HepG2 (cell line): ENCODE measurements around the gene PIEZO2. TPM values are rescaled to one million over a fixed set of nuclear protein-coding genes. Genes with fewer than 3 reads are reported as not detected.

ENCODE experiments used
- ATAC-seq: fragments of 200-7000 bp; cut with Tn5 transposase; 3 replicates; pipeline ENCODE4 v1.9.1; 2020; ENCODE audit warnings: mild to moderate bottlenecking, moderate library complexity
- BruUV-seq: library from RNA; stranded (reverse); fragments of 400-500 nt; replicated peaks from 2 replicates; lab custom pipeline; 2021; lab: Mats Ljungman, UMichigan
- CTCF ChIA-PET: fragments of 300-600 bp; formaldehyde crosslinking; extraction: SDS; loops from one replicate; lab custom pipeline; 2021; ENCODE audit warnings: low total read pairs, inconsistent platforms, low intra/inter-chr PET ratio; lab: Yijun Ruan, JAX
- POLR2A ChIA-PET: fragments of 350-600 bp; sonication (Branson Sonifier 250); formaldehyde crosslinking; loops from one replicate; lab custom pipeline; 2020; ENCODE audit warnings: antibody characterized with exemption, inconsistent platforms; lab: Yijun Ruan, JAX
- DNase-seq: peaks from one replicate; pipeline ENCODE4 v3.0.0-alpha.2; 2015; ENCODE audit warnings: low spot score
- FAIRE-seq: peaks from 3 replicates; lab custom pipeline; 2011; peaks lifted over from hg19 to GRCh38; lab: Jason Lieb, UNC
- H2AFZ ChIP-seq: one replicate; pipeline ENCODE4 v1.6.1; 2011; ENCODE audit warnings: low read length, inconsistent platforms
- H3K27ac ChIP-seq: fragments of 300-600 bp; 3 replicates; pipeline ENCODE4 v1.8.0; 2011; ENCODE audit warnings: mixed run types, mild to moderate bottlenecking, mixed read lengths, low read length, inconsistent platforms; ENCODE audit not compliant: insufficient read depth; ENCODE audit errors: extremely low read length
- H3K27me3 ChIP-seq, 2 experiments: fragments of 200-600 bp in 1 of 2; 2 replicates in 1 of 2; 3 replicates in 1 of 2; pipeline versions ENCODE4 v1.6.0 to v1.8.0; 2011; ENCODE audit warnings: low read length in 2 of 2, mild to moderate bottlenecking in 2 of 2, moderate library complexity in 2 of 2, inconsistent platforms in 1 of 2; ENCODE audit not compliant: insufficient read depth in 2 of 2, control insufficient read depth in 1 of 2
- H3K36me3 ChIP-seq, 2 experiments: fragments of 200-600 bp in 1 of 2; replicated peaks in 1 of 2; 2 replicates in 1 of 2; 3 replicates in 1 of 2; pipeline versions ENCODE4 v1.5.1 to v1.8.0; 2011; ENCODE audit warnings: low read length in 2 of 2, inconsistent platforms in 1 of 2; ENCODE audit not compliant: insufficient read depth in 2 of 2, control insufficient read depth in 1 of 2
- H3K4me1 ChIP-seq: 2 replicates; pipeline ENCODE4 v1.5.1; 2012; ENCODE audit warnings: low read length, inconsistent platforms; ENCODE audit not compliant: insufficient read depth
- H3K4me2 ChIP-seq: 2 replicates; pipeline ENCODE4 v1.6.0; 2011; ENCODE audit warnings: low read depth, low read length, inconsistent platforms
- H3K4me3 ChIP-seq, 3 experiments: fragments of 200-600 bp in 1 of 3; sonication (generic), shearing (Covaris generic) in 1 of 3; replicated peaks in 1 of 3; 2 replicates each; pipeline ENCODE4 v1.5.1; 2011 to 2016; ENCODE audit warnings: low read length in 3 of 3, inconsistent platforms in 2 of 3, low read depth in 2 of 3, mild to moderate bottlenecking in 2 of 3, control low read depth in 1 of 3, mixed read lengths in 1 of 3; ENCODE audit not compliant: insufficient read depth in 1 of 3
- H3K79me2 ChIP-seq: one replicate; pipeline ENCODE4 v1.6.1; 2011; ENCODE audit warnings: low read length, inconsistent platforms; ENCODE audit not compliant: insufficient read depth
- H3K9ac ChIP-seq: 2 replicates; pipeline ENCODE4 v1.6.0; 2011; ENCODE audit warnings: mild to moderate bottlenecking, low read depth, low read length, inconsistent platforms; ENCODE audit not compliant: insufficient read depth
- H3K9me3 ChIP-seq: 2 replicates; pipeline ENCODE4 v1.5.1; 2012; ENCODE audit warnings: mild to moderate bottlenecking, low read length
- H4K20me1 ChIP-seq: 2 replicates; pipeline ENCODE4 v1.6.0; 2011; ENCODE audit warnings: inconsistent platforms, mild to moderate bottlenecking, low read length, moderate library complexity; ENCODE audit not compliant: insufficient read depth
- ERF ChIP-seq: IDR thresholded peaks from 2 replicates; pipeline ENCODE4 v1.6.1; 2018; ENCODE audit warnings: missing biosample characterization, missing genetic modification reagents
- KDM1A ChIP-seq: IDR thresholded peaks from 2 replicates; pipeline ENCODE4 v1.6.1; 2016; ENCODE audit warnings: missing compliant biosample characterization
- NKX3-1 ChIP-seq: sonication (generic); formaldehyde crosslinking; IDR thresholded peaks from 2 replicates; pipeline ENCODE4 v1.5.0; 2020; ENCODE audit warnings: missing genetic modification reagents
- NRL ChIP-seq: sonication (generic); formaldehyde crosslinking; IDR thresholded peaks from 2 replicates; pipeline ENCODE4 v1.5.0; 2020; ENCODE audit warnings: missing genetic modification reagents, mild to moderate bottlenecking, moderate library complexity, borderline replicate concordance
- THAP9 ChIP-seq: sonication (generic); formaldehyde crosslinking; IDR thresholded peaks from 2 replicates; pipeline ENCODE4; 2020; ENCODE audit warnings: missing genetic modification reagents, mild to moderate bottlenecking, borderline replicate concordance
- ZNF552 ChIP-seq: sonication (generic); formaldehyde crosslinking; IDR thresholded peaks from 2 replicates; pipeline ENCODE4 v1.9.0; 2022; ENCODE audit warnings: missing genetic modification reagents, mild to moderate bottlenecking, borderline replicate concordance
- ZNF619 ChIP-seq: sonication (generic); formaldehyde crosslinking; IDR thresholded peaks from 2 replicates; pipeline ENCODE4 v1.4.0; 2020; ENCODE audit warnings: mild to moderate bottlenecking, missing genetic modification reagents
- ZNF660 ChIP-seq: sonication (generic); formaldehyde crosslinking; IDR thresholded peaks from 2 replicates; pipeline ENCODE4 v1.5.1; 2020; ENCODE audit warnings: mild to moderate bottlenecking, low read depth, missing genetic modification reagents, borderline replicate concordance
- ZNF75D ChIP-seq: sonication (generic); formaldehyde crosslinking; IDR thresholded peaks from 2 replicates; pipeline ENCODE4 v1.8.1; 2023; ENCODE audit warnings: missing genetic modification reagents, mild to moderate bottlenecking, borderline replicate concordance
- ZNF766 ChIP-seq: sonication (generic); formaldehyde crosslinking; IDR thresholded peaks from 2 replicates; pipeline ENCODE4 v1.5.0; 2020; ENCODE audit warnings: missing genetic modification reagents, borderline replicate concordance
- WGBS: methylation state at CpG from one replicate; pipeline ENCODE4 v1.1.6; 2017; ENCODE audit warnings: low lambda C conversion rate; 5-methylcytosine and 5-hydroxymethylcytosine counted together
- in situ Hi-C: cut with HindIII; loops from 2 replicates; pipeline ENCODE4 v1.10.0; 2017; ENCODE audit warnings: low pct_unique_long_range_greater_than_20kb; ENCODE audit not compliant: extremely low pct_ligation_motif_present
- intact Hi-C: fragments of 100-400 bp; cut with micrococcal nuclease; formaldehyde crosslinking; loops from one replicate; pipeline ENCODE4 v1.10.0; 2022; ENCODE audit not compliant: unreplicated experiment
- polyA plus RNA-seq, 8 experiments: library from polyadenylated mRNA; depleted of rRNA in 3 of 8; stranded (reverse) in 7 of 8; unstranded in 1 of 8; fragments of >200 nt; fragmentation: Illumina TruSeq in 4 of 8; extraction: Trizol in 4 of 8; gene quantifications; 2 replicates each; pipeline versions ENCODE4 v1.2.1 to v1.2.3, GENCODE V29; 2011 to 2016; ENCODE audit warnings: low read depth in 4 of 8, missing spikeins in 1 of 8, mixed read lengths in 1 of 8; ENCODE audit not compliant: insufficient read depth in 1 of 8
- total RNA-seq, 5 experiments: library from RNA; depleted of rRNA; stranded (reverse); fragments of >200 nt; fragmentation: Illumina TruSeq; extraction: Trizol; gene quantifications; 2 replicates each; pipeline ENCODE4 v1.2.3, GENCODE V29; 2016; ENCODE audit warnings: low read depth in 1 of 5
- TF ChIP-seq, protein P1 (sequence below): sonication (generic); formaldehyde crosslinking; IDR thresholded peaks from 2 replicates; pipeline ENCODE4 v1.4.0; 2020; ENCODE audit warnings: missing genetic modification reagents
- TF ChIP-seq, protein P2 (sequence below): sonication (generic); formaldehyde crosslinking; IDR thresholded peaks from 2 replicates; pipeline ENCODE4 v1.5.0; 2020; ENCODE audit warnings: missing genetic modification reagents
- TF ChIP-seq, protein P3 (sequence below): sonication (generic); formaldehyde crosslinking; IDR thresholded peaks from 2 replicates; pipeline ENCODE4 v1.5.0; 2020; ENCODE audit warnings: missing genetic modification reagents, mild to moderate bottlenecking, borderline replicate concordance
- TF ChIP-seq, protein P4 (sequence below): sonication (generic); formaldehyde crosslinking; IDR thresholded peaks from 2 replicates; pipeline ENCODE4 v1.4.0; 2020; ENCODE audit warnings: low read depth, mild to moderate bottlenecking, missing genetic modification reagents

The PIEZO2 gene
- total and polyA plus RNA-seq, 2 of the 13 experiments (the other 11 are each of a cell fraction or from before 2014, with no cell fraction given), result 15.2 to 27.2 TPM

DNA sequence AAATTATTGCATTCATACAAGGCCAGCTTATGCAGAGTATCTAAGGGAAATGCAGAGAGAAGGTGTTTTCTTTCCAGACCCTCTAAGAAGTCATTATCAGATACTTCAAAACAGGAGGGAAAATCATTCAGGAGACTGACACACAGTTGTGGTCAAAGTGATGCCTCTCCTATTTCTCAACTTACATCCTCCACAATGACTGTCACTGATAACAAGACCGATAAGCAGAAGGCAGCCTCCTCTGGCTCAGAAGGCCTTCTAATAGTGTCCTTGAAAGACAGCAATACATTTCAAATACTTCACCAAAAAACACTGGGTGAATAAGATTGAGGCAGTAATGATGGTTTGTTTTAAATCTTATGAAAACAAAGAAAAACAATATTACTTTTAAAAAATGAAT, 199.7 kb downstream of the PIEZO2 start (continued):
- TF ChIP-seq ZNF766 (CRISPR knock-in tag) (no peak), ZNF552 (CRISPR knock-in tag) (no peak), THAP9 (CRISPR knock-in tag) (no peak), KDM1A (no peak), ERF (CRISPR knock-in tag) (no peak), ZNF619 (CRISPR knock-in tag) (no peak)
- TF ChIP-seq, protein P1, sequence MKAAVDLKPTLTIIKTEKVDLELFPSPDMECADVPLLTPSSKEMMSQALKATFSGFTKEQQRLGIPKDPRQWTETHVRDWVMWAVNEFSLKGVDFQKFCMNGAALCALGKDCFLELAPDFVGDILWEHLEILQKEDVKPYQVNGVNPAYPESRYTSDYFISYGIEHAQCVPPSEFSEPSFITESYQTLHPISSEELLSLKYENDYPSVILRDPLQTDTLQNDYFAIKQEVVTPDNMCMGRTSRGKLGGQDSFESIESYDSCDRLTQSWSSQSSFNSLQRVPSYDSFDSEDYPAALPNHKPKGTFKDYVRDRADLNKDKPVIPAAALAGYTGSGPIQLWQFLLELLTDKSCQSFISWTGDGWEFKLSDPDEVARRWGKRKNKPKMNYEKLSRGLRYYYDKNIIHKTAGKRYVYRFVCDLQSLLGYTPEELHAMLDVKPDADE, result no peak

DNA sequence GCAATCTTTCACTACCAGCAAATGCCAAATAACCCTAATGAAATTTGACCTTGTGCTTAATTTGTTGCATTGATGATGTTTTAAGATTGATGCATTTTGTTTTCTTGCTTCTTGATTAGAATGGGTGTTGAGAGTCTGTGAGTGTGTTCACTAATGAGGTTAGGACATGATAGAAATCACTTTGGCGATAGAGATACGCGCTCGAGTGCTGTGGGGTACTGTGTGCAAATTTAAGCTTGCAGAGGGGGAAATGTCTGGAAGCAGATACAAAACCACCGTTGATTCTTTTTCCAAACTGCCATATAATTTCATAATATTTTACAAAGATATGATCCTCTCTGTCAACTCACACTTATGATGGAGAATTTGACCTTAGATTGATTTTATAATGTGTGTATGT, 200.9 kb downstream of the PIEZO2 start:
- in situ Hi-C loops, result no loop called here
- Histone ChIP-seq H3K4me3 (no peak overlapping the region), H3K9me3 (peaks cover 22% of the 10 kb centered on the region), H3K36me3 (0 out of 5 replicates have a peak, but pooled peaks cover 0 to 1% of the 10 kb centered on the region in 2 experiments), H3K4me1 (no peaks in the 10 kb centered on the region; the same call in 1 of the 2 replicates), H4K20me1 (no peaks in the 10 kb centered on the region), H3K27me3 (no peaks in the 10 kb centered on the region), H3K4me2 (no peak overlapping the region), H2AFZ (no peak overlapping the region), H3K27ac (no peak overlapping the region), H3K79me2 (no peaks in the 10 kb centered on the region), H3K9ac (no peak overlapping the region)
- CTCF ChIA-PET, result no interaction called here
- POLR2A ChIA-PET, result no interaction called here
- intact Hi-C loops, result no loop called here
- no TSS peak for BruUV-seq
- FAIRE-seq (no peak), ATAC-seq (no peak), DNase-seq (no peak)
- 91% methylated on average over 5 of the region's 5 CpGs for WGBS
- TF ChIP-seq, protein P2, sequence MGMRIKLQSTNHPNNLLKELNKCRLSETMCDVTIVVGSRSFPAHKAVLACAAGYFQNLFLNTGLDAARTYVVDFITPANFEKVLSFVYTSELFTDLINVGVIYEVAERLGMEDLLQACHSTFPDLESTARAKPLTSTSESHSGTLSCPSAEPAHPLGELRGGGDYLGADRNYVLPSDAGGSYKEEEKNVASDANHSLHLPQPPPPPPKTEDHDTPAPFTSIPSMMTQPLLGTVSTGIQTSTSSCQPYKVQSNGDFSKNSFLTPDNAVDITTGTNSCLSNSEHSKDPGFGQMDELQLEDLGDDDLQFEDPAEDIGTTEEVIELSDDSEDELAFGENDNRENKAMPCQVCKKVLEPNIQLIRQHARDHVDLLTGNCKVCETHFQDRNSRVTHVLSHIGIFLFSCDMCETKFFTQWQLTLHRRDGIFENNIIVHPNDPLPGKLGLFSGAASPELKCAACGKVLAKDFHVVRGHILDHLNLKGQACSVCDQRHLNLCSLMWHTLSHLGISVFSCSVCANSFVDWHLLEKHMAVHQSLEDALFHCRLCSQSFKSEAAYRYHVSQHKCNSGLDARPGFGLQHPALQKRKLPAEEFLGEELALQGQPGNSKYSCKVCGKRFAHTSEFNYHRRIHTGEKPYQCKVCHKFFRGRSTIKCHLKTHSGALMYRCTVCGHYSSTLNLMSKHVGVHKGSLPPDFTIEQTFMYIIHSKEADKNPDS, result no peak
- no peak for TF ChIP-seq ZNF75D (CRISPR knock-in tag)
- no peak for TF ChIP-seq NRL
- TF ChIP-seq, protein P3, sequence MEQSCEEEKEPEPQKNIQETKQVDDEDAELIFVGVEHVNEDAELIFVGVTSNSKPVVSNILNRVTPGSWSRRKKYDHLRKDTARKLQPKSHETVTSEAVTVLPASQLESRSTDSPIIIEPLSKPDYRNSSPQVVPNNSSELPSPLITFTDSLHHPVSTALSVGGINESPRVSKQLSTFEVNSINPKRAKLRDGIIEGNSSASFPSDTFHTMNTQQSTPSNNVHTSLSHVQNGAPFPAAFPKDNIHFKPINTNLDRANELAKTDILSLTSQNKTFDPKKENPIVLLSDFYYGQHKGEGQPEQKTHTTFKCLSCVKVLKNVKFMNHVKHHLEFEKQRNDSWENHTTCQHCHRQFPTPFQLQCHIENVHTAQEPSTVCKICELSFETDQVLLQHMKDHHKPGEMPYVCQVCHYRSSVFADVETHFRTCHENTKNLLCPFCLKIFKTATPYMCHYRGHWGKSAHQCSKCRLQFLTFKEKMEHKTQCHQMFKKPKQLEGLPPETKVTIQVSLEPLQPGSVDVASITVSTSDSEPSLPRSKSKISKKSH (CRISPR knock-in tag), result no peak
- no peak for TF ChIP-seq ZNF660 (CRISPR knock-in tag)
- TF ChIP-seq NKX3-1 (CRISPR knock-in tag), result no peak
- TF ChIP-seq, protein P4, sequence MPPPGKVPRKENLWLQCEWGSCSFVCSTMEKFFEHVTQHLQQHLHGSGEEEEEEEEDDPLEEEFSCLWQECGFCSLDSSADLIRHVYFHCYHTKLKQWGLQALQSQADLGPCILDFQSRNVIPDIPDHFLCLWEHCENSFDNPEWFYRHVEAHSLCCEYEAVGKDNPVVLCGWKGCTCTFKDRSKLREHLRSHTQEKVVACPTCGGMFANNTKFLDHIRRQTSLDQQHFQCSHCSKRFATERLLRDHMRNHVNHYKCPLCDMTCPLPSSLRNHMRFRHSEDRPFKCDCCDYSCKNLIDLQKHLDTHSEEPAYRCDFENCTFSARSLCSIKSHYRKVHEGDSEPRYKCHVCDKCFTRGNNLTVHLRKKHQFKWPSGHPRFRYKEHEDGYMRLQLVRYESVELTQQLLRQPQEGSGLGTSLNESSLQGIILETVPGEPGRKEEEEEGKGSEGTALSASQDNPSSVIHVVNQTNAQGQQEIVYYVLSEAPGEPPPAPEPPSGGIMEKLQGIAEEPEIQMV (CRISPR knock-in tag), result no peak
